Fibroblast of lung (primary cell): Measurements from ENCODE around the gene TSPO.

Experiments used
- CTCF ChIP-seq, 2 donors: IDR thresholded peaks in 1 of 2; conservative IDR thresholded peaks in 1 of 2; 1 replicate in 1 of 2; 2 replicates in 1 of 2; pipeline ENCODE4 v1.5.1; 2011 to 2012; ENCODE audit warnings: low read length in 2 of 2, control low read depth in 1 of 2, inconsistent platforms in 1 of 2, low read depth in 1 of 2, mild to moderate bottlenecking in 1 of 2
- EZH2 ChIP-seq: IDR thresholded peaks from 2 replicates; pipeline ENCODE4 v1.5.1; 2012; ENCODE audit warnings: low read length, control low read depth, mild to moderate bottlenecking; ENCODE audit errors: missing control alignments

DNA sequence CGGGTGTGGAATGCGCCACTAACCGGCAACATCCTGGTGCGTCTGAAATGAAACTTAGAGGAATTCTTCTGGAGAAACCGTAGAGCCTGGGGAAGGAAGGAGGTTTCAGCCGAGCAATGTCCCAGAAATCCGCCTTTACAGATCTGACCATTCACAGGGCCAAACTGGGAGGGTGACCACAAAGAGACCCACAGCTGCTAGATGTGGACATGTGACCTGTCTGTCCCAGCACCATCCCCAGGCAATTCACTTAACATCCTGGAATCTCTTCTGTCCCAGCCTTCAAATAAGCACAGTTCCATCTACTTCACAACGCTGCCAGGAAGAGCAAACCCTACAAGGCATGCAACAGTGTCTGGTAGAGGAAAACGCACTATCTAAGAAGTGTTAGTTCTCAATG, 18.0 kb upstream of the TSPO start:
- no peak for TF ChIP-seq EZH2
- TF ChIP-seq CTCF (conservative IDR thresholded peaks at IDR 0.05 in 1 of 2, IDR thresholded peaks at IDR 0.05 in 1 of 2; ENCODE audit: low read depth in 1 of 2, low read length in 2 of 2): no peak
